COLO668 (cell line): Measurements from ENCODE around the gene BBX.

Source experiments
- DNase-seq: peaks from one replicate; lab custom pipeline; 2025; ENCODE audit not compliant: unreplicated experiment; lab: John Stamatoyannopoulos, UW

The BBX gene

DNA sequence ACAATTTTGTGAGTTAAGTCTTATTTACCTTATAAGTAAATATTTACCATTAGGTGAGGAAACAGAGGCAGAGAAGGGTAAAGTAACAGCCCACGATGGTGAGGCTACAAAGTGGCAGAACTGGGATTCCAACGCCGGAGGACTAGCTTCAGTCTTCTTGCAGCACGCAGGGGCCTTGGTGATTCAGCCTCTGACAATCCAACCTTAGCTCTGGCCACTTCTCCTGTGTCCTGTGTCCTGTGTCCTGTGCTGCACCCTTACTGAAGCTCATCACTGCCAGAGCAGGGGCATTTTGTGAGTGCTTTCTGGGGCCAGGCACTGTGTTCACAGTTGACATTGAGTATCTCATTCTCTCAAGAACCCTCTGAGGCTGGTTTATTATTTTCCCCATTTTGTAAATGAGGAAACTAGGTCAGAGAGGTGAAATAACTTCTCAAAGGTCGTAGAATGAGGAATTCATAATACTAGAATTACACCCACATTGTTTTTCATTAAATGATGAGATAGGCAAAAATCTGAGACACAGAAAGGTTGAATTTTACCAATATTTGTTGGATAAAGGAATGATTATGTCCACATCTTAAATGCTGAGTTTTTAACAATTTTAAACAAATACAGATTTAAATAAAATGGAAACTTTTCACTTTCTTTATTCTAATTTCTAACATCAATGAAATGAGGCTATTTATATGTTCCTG, 215.9 kb downstream of the BBX start:
- DNase-seq, result no peak

DNA sequence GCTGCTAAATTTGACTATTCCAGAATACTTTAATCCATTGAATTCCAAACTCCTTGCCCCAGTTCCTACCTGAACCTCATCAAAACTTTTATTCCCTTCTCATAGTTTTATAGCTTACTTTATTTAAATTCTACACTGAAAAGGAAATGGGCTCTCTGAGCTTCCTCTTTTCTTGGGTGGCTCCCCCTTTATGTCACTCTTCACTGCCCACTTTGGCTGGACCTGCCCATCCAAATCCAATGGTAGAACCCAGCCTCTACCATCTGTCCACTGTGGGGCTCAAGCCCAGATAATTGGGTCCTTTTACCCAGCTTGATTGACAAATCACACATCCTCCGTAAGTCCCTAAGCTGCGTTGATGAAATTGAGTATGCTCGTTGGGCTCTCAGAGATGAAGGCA, 216.5 kb downstream of the BBX start:
- no peak for DNase-seq

DNA sequence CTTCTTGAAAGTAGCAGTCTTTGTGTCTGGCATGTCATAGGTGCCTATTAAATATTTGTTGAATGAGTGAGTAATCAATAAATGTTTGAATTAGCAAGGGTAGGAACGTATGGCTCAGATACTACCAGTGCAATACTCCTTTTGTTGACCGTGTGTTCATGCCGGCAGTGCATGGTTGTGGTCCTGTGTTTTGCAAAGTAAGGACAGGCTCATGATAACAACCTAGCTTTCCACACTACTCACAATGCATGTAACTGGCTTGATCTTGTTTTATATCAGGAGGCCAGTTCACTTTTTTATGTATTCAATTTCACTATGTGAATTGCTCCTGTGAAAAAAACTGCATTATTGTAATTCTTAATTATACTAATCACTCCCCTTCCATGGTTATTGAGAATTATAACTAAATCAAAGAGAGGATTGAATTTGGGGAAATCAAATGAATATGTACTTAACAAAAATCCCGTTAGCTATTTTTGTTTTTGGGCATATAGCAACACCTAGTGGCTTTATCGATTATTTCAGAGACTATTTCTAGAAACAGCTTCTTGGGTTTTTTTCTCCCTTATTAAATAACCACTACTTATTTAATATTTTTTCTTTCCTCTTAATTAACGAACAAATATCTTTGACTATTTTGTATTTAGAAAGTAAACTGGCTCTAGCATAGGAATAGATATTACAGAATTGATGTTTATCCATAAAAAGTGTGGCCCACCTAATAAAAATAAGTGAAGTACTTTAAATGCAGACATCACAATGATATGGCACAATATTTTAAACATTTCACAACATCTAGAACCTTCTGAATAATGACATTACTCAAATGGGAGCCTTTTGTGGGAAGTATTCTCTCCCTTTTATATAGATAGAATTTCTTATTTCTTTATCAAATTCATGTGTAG, 218.5 kb downstream of the BBX start:
- no peak for DNase-seq

DNA sequence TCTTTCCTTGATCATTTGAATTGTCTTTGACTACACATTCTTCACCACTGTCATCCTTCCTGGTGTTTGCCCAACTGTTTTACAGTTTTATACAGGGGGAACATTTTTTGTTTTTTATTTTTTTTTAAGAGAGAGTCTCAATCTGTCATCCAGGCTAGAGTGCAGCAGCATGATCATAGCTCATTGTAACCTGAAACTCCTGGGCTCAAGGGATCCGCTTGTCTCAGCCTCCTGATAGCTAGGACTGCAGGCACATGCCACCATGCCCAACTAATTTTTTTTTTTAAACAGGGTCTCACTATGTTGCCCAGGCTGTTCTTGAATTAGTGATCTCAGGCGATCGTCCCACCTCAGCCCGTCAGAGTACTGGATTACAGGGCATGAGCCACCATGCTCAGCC, 222.6 kb downstream of the BBX start:
- no peak for DNase-seq

DNA sequence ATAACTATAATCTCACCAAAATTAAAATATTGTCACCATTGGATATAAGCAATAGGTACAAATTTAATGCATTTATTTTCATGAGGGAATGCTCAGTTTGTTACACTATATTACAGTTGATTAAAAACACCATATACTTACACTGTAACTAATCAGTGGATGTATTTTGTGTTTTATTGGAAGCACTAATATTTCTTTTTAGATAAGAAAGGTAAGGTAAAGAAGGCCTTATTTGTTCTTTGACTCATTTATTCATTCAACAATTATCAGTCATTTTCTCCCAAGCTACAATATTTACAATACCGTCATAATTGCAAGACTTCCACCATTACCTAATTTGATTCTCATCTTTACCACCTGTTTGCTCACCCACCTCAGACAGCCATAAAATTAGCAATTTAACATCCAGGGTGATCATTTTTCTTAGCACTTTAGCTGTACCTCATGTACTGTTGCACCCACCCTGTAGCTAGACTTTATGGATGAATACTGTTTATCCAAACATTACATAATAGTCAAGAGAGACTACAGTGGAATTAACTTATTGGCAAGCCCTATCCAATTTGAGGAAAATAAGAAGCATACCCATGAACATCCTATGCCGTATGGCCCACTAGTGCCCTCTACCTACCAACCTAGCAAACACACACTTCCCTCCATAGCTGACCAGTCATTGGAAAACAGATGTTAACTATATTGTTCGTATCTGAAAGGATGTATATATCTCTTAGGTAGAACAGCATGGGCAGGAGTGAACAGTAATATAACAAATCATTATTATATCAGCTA, 229.6 kb downstream of the BBX start:
- DNase-seq, result no peak

DNA sequence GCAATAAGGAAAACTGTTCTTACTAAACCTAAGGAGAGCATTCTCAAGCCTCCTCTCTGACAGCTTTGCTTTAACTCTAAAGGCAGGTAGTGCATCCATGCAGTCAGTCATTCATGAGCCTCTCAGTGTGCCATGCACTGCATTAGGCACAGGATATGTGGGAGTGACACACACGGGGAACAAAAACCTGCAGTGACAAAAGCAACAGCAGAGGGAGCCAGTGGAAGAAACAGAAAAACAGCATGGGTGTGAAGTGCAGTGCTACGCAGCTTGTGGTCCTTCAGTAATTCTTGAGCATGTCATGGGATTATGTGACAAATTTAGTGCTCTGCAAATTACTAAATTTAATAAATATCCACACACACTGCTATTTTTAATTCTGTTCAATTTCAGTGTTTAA, 230.7 kb downstream of the BBX start:
- DNase-seq, result peak; percentile 8

DNA sequence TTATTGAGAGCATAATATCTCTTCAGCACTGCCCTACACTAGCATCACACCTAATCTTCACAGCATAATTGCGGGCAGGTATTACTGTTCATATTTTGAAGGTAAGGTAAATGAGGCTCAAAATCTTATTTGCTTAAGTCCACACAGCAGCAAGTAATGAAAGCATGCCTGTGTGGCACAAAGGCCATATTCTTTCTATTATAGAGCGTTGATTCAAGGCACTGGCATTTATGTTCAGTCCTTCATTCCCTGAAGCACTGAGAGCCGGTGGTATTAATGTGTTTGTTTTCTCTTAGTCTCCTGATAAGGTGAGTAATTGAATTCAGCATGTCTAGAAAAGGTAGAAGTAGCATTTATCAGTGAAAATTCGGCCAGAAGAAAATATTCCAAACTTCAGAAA, 231.2 kb downstream of the BBX start:
- no peak for DNase-seq

DNA sequence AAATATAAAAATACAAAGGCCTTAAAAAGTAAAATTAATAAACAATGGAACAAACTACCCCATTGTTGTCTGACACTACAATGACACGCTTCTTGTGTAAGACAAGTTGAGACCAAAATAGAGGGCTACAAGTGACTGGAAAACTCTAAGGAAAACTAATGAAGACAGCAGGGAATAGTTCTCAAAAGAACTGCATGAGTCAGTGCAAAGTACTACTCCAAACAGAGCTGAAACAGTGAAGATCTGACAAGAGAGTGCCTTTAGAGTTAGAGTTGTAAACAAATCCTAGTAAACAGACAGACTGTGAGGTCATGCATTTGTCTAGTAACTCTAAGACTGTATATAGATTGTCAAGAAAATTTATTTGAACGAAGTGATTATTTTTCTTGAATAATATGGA, 233.9 kb downstream of the BBX start:
- no peak for DNase-seq

DNA sequence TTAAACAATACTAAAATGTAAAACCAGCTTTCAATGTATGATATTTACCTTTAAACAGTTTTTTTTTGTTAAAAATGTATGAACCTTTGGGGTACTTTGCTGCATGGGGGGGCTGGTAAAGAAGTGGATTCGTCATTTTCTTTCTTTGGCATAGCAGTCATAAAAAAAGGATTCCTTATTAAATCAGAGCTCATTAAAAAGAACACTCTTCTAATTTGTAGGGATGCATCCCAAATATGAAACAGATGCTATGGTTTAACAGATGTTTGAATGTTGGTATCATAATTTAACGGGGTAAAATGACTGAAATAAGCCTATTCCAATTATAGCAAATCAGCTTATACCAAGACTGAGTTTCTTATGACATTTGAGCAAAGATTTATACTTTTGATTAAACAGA, 234.4 kb downstream of the BBX start:
- DNase-seq, result no peak

DNA sequence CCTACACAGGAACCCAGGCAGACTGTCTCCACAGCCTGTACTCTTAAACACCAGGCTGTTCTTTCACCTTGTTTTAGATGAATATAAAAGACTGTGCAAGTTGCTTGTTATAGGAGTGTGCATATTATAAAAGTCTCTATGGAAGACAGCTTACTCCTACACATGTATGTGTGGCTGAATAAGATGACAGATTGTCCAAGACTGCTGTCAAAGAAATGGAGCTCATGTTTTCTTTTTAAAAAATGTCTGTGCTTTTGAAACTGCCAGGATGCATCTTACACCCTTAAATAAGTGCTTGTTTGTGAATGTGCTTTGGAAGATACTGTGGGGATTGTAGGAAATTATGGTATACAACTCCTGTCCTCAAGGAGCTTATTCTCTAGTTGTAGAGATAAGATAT, 237.4 kb downstream of the BBX start:
- no peak for DNase-seq

DNA sequence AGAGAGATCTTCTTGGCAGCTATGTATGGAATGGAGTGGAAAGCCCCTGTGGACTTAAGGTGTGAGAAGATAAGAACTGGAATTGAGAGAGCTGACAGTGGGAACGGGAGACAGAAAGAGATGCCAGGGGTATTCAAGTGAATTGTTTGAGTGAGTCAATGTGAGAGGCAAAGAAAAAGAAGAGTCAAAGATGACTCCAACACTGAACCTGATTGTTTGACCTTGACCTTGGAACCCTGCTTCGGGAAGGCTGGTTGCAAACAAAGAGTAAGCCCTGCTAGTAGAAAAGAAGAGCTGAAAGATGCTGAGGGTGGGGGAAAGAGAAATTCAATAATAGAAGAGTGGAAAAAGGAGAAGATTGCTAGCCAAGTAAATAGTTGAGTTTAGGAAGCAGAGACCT, 238.6 kb downstream of the BBX start:
- no peak for DNase-seq

DNA sequence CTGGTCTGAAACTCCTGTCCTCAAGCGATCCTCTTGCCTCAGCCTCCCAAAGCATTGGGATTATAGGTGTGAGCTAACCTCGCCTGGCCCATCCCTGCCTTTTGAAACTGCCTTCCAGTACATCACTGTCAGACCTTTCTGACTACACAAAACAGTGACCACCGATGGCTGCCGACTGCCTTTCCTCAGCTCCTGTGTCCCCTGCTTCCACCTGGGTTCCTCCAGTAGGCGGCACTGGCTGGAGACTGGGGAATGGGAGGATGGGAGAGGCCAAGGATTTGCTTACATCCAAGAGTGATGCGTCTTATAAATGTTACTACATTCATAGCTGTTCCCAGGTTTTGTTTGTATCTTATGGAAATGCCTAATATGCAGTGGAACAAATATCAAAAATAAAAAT, 242.8 kb downstream of the BBX start:
- no peak for DNase-seq

DNA sequence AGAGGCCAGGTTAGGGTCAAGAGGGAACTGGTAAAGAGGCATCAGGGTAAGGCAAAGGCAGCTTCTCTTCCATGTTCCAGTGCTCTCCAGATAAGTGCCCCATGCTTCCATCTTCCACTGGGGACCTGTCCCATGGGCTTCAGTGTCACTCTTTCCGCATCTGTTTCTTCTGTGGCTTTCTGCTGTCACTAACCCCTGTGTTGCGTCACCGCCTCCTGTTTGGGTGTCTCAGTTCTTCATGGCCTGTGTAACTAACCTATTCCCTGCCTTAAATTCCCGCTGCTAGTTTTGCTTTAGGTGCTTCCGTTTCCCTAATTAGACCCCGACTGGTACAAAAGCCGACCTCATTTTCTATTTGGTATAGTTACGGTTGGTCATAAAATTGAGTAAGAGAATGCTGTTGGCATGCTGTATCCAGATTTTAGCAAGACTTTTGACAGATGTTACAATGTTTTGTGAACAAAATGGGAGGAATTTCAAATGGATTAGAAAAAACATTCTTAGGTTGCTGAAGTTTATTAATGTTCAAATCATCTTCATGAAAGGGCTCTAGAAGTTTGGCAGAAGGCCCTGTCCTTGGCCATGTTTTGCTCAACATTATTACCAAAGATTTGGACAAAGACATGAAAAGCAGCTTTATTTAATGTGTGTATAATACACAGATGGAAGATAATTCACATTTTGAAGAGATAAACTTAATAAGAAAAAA, 245.3 kb downstream of the BBX start:
- no peak for DNase-seq

DNA sequence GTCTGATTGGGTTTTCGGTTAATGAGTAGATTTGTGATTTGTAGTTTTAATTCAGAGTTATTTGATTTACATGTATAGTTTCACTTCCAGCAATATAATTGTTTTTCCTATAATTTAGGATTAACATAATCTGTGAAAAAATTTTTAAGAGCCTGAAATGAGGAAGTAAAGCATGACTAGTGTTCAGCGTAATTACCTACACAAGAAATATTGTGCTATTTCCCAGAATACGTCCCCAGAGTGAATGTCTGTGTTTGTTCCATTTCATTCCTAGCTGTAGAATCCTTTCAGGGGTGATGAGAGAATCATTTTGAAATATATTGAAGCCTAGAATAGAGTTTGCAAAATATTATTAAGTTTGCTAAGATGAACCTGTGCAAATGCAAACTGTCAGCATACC, 247.1 kb downstream of the BBX start:
- DNase-seq, result no peak

DNA sequence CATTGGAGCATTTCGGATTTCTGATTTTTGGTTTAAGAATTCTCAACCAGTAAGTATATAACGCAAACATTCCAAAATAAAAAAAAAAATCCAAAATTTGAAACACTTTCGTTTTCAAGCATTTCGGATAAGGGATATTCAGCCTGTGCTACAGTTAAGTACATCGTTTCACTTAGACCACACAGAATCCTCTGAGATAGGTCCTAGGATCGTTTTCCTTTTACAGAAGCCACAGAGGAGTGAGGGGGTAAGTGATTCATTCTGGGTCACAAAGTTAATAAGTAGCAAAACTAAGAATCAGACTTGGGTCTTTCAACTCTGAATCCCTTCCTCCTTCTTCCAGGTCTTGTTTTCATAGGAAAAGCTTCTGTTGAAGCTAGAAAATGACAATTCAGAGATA, 249.3 kb downstream of the BBX start:
- DNase-seq, result no peak

DNA sequence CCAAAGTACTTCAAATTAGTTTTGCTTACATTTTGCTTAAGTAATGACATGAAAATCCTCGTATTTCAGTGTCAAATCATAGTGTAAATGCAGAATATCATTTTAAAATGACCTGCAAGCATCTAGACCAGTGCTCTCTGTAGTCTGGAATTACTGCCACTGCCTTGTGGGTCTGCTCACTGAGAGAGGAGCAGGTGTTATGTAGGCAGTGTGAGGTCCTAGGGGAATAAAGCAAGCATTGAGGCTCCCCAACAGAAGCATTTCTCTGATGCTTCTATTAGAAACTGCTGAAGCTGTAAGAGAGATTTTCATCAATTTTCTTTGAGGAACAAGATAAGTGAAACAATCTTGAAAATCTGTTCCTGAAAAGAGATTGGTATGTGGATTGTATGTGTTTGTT, 253.2 kb downstream of the BBX start:
- no peak for DNase-seq

DNA sequence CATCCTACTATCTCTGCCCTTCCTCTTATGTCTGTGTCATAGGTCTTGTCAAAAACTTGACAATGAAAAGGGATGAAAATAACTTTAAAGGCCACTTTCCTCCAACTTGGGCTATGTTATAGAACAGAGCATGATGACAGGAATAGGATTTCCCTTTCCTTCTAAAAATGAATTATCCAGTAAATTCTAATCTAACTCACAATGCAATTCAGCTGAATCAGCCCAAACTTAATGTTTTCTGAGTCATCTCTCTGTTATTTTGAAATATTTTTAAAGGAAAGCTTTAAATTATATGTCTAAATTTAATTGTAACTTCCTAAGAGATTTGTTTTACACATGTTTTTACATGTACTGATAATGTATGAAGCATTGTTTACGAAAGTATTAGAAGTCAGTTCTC, 258.5 kb downstream of the BBX start:
- no peak for DNase-seq

DNA sequence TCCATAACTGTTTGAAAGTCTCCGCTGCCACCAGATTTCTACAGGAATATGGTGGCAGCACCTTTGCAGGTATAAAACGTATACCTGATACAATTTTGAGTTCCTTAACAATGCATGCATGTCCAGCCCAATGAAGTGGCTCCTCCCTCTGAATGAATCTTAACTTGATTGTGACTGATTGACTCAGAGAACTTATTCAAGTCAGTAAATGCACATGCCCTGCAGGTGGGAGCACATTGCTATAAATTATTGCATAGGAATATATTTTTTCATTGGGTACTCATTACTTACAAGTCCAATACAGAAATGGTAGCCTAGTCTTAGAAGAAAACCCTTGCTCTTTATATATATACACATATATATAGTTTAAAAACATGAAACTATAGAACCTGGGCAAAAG, 259.3 kb downstream of the BBX start:
- DNase-seq, result no peak

DNA sequence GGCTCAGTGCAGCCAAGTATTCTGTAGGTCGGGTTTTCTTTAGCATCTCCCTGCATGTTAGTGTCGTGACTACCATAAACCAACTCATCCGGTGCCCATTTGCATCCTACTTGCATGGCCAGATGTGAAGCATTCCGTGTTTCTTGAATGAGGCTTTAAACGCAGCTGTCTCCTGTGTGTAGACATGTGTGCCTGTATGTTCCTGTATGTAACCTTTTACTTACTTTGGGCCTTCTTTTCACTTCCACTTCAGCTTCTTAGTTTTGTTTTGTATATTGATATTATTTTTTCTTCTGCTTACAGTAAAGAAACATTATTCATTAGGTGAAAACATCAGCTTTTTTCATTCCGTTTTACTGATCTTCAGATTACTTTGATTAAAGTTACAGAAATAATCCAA, 267.9 kb downstream of the BBX start:
- DNase-seq, result no peak

DNA sequence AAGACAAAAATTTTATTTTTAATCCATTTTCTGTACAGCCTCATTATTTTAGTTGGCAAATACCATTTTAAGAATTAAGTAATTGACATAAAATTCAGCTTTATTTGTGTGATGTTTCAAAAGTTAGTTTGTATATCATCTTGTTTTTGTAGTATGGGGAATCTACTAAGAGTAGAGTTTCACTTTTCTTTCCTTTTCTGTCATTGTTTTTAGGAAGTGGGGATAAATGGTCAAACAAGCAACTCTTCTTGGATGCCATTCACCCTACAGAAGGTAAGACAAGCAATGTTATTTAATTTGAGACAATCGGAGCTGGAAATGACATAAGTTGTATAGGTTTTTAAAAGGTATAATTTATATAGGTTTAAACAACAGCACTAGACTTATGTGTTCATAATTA, 268.3 kb downstream of the BBX start:
- DNase-seq, result no peak

DNA sequence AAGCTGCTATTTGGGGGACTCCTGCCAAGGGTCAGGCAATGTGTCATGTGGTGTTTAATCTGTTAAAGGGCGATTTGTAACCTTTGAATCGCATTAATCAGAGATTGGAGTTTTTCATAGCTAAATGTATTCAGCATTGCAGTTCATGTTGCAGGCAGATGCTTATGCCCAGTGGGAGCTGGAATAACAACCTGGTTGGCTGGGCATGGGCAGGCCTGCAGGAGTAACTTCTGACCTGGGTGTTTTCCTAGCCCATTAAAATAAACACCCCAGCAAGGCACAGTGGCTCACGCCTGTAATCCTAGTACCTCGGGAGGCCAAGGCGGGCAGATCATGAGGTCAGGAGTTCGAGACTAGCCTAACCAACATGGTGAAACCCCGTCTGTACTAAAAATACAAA, 268.7 kb downstream of the BBX start:
- DNase-seq, result no peak
